PC-9 (cell line): ENCODE measurements around the gene AFAP1L2. TPM values are rescaled to one million over a fixed set of nuclear protein-coding genes. Genes with fewer than 3 reads are reported as not detected.
A peak's percentile ranks its signal among the peaks of the same experiment; 100 is the strongest.

Experiments
- BruUV-seq: library from RNA; stranded (reverse); fragments of 400-500 nt; replicated peaks from 2 replicates; lab custom pipeline; 2021; lab: Mats Ljungman, UMichigan
- CTCF ChIA-PET: fragments of 300-600 bp; sonication (Branson Sonifier 250); formaldehyde crosslinking; loops from one replicate; lab custom pipeline; 2022; ENCODE audit warnings: antibody characterized with exemption; lab: Charles Lee
- POLR2A ChIA-PET: fragments of 300-600 bp; sonication (Branson Sonifier 250); formaldehyde crosslinking; loops from one replicate; lab custom pipeline; 2022; ENCODE audit warnings: antibody characterized with exemption; ENCODE audit not compliant: unreplicated experiment; lab: Charles Lee
- DNase-seq, 2 experiments: peaks; one replicate each; pipeline versions ENCODE4 v3.0.0 to v3.0.0-alpha.2; 2015 to 2022; ENCODE audit warnings: mixed read lengths in 1 of 2
- H2AFZ ChIP-seq: fragments of 200-600 bp; sonication (generic); 2 replicates; pipeline ENCODE4 v1.8.1; 2017; ENCODE audit warnings: antibody characterized with exemption
- H3F3A ChIP-seq: fragments of 200-600 bp; sonication (generic); 2 replicates; pipeline ENCODE4 v1.8.1; 2017; ENCODE audit warnings: antibody characterized with exemption, mild to moderate bottlenecking, low read depth; ENCODE audit not compliant: insufficient read depth
- H3K27ac ChIP-seq: fragments of 200-600 bp; sonication (generic); 2 replicates; pipeline ENCODE4 v1.6.1; 2016; ENCODE audit warnings: mixed run types
- H3K27me3 ChIP-seq: fragments of 200-600 bp; sonication (generic); 2 replicates; pipeline ENCODE4 v1.6.1; 2016; ENCODE audit warnings: low read depth, mixed run types; ENCODE audit not compliant: insufficient read depth
- H3K36me3 ChIP-seq: fragments of 200-600 bp; sonication (generic); 2 replicates; pipeline ENCODE4 v1.6.1; 2016; ENCODE audit warnings: low read depth, mixed run types
- H3K4me1 ChIP-seq: fragments of 200-600 bp; sonication (generic); replicated peaks from 2 replicates; pipeline ENCODE4 v1.6.1; 2016; ENCODE audit warnings: mixed run types; ENCODE audit not compliant: insufficient read depth
- H3K4me2 ChIP-seq: fragments of 200-600 bp; sonication (generic); 2 replicates; pipeline ENCODE4 v1.6.1; 2017; ENCODE audit warnings: mixed run types
- H3K4me3 ChIP-seq: fragments of 200-600 bp; sonication (generic); 2 replicates; pipeline ENCODE4 v1.6.1; 2016; ENCODE audit warnings: mixed run types
- H3K79me2 ChIP-seq: fragments of 200-600 bp; sonication (generic); 2 replicates; pipeline ENCODE4 v1.6.1; 2017; ENCODE audit warnings: low read depth, mixed run types
- H3K9me2 ChIP-seq: fragments of 200-600 bp; sonication (generic); 2 replicates; pipeline ENCODE4 v1.8.1; 2017; ENCODE audit warnings: mild to moderate bottlenecking; ENCODE audit not compliant: insufficient read depth
- H3K9me3 ChIP-seq: fragments of 200-600 bp; sonication (generic); 2 replicates; pipeline ENCODE4 v1.8.1; 2016; ENCODE audit warnings: low read depth; ENCODE audit not compliant: insufficient read depth
- H4K20me1 ChIP-seq: fragments of 200-600 bp; sonication (generic); 2 replicates; pipeline ENCODE4 v1.8.1; 2017; ENCODE audit not compliant: insufficient read depth
- CTCF ChIP-seq: fragments of 200-600 bp; sonication (generic); conservative IDR thresholded peaks from 2 replicates; pipeline ENCODE4 v1.6.1; 2017; ENCODE audit warnings: mixed run types, antibody characterized with exemption, mild to moderate bottlenecking, moderate library complexity
- EZH2 ChIP-seq: fragments of 200-600 bp; sonication (generic); IDR thresholded peaks from 2 replicates; pipeline ENCODE4 v1.8.0; 2017; ENCODE audit warnings: antibody characterized with exemption, low read depth
- intact Hi-C: fragments of 100-400 bp; cut with micrococcal nuclease; formaldehyde crosslinking; loops from one replicate; pipeline ENCODE4 v1.10.0; 2022; ENCODE audit not compliant: unreplicated experiment
- total RNA-seq: library from RNA; stranded (reverse); gene quantifications from 2 replicates; pipeline ENCODE4 v1.2.3, GENCODE V29; 2021

AFAP1L2 gene
- total RNA-seq, 1 experiment from 2014 or later, result 35.4 TPM

GRCh38 chr10:114420811-114421485, 16.6 kb upstream of the AFAP1L2 start:
- no peak for TF ChIP-seq CTCF
- CTCF ChIA-PET, result interaction anchor here (0.5 kb wide), 1 partner anchor 436 kb away, joined by 3 read pairs; no protein-coding TSS in a partner anchor
- Histone ChIP-seq H3K27me3 (no peaks in the 10 kb centered on the region), H3K4me3 (no peak overlapping the region), H2AFZ (no peak overlapping the region), H3K9me3 (no peaks in the 10 kb centered on the region), H3F3A (peaks cover 13% of the 10 kb centered on the region; the same call in 1 of the 2 replicates), H3K4me2 (peak overlapping the region; percentile 52), H4K20me1 (no peaks in the 10 kb centered on the region), H3K36me3 (no peaks in the 10 kb centered on the region), H3K79me2 (no peaks in the 10 kb centered on the region), H3K4me1 (peaks cover 15% of the 10 kb centered on the region), H3K9me2 (no peaks in the 10 kb centered on the region), H3K27ac (peak overlapping the region; percentile 76)
- intact Hi-C loops, result no loop called here
- BruUV-seq, result no TSS peak
- DNase-seq, result peak; percentile 60 to 81
- POLR2A ChIA-PET, result no interaction called here

- TF ChIP-seq CTCF, result no peak
- no peak for TF ChIP-seq EZH2
- no peaks in the 10 kb centered on the region for H3K79me2 ChIP-seq
- no peaks in the 10 kb centered on the region for H4K20me1 ChIP-seq
- no peak for DNase-seq
- POLR2A ChIA-PET, result no interaction called here
- H3K4me1 ChIP-seq, result peaks cover 22% of the 10 kb centered on the region
- intact Hi-C loops, result no loop called here
- no peaks in the 10 kb centered on the region for H3K36me3 ChIP-seq
- no peak overlapping the region for H2AFZ ChIP-seq
- BruUV-seq, result no TSS peak
- H3K27me3 ChIP-seq, result no peaks in the 10 kb centered on the region
- H3K4me3 ChIP-seq, result no peak overlapping the region
- H3K27ac ChIP-seq, result no peak overlapping the region
- CTCF ChIA-PET, result no interaction called here
- no peak overlapping the region for H3K4me2 ChIP-seq
- no peaks in the 10 kb centered on the region for H3K9me3 ChIP-seq
- no peaks in the 10 kb centered on the region for H3K9me2 ChIP-seq
- H3F3A ChIP-seq, result peaks cover 19% of the 10 kb centered on the region; the same call in 1 of the 2 replicates
Observed at GRCh38 chr10:114418109-114418508, 13.8 kb upstream of the AFAP1L2 start.

- POLR2A ChIA-PET, result interaction anchor here (0.6 to 0.9 kb wide), 4 partner anchors 10 to 1465 kb away, joined by 3 to 7 read pairs (median 6); no protein-coding TSS in a partner anchor
Observed at GRCh38 chr10:114412907-114413797, 8.8 kb upstream of the AFAP1L2 start.

More at GRCh38 chr10:114412907-114413797, 8.8 kb upstream of the AFAP1L2 start:
- BruUV-seq, result no TSS peak
- H3K9me2 ChIP-seq, result no peaks in the 10 kb centered on the region
- H3K27me3 ChIP-seq, result no peaks in the 10 kb centered on the region
- no peak overlapping the region; the same call in 1 of the 2 replicates for H3K4me3 ChIP-seq
- peak overlapping the region; percentile 70 for H3K4me2 ChIP-seq
- H3K4me1 ChIP-seq, result peaks cover 43% of the 10 kb centered on the region
- H3F3A ChIP-seq, result peaks cover 36% of the 10 kb centered on the region
- CTCF ChIA-PET, result no interaction called here
- peak overlapping the region; percentile 88 for H3K27ac ChIP-seq
- no peak overlapping the region for H2AFZ ChIP-seq
- intact Hi-C loops, result loop anchor here (1.0 to 5.0 kb wide), 2 partner anchors 92 to 166 kb away; no protein-coding TSS in a partner anchor
- TF ChIP-seq EZH2 (no peak), CTCF (no peak)
- no peaks in the 10 kb centered on the region for H4K20me1 ChIP-seq
- no peaks in the 10 kb centered on the region for H3K9me3 ChIP-seq
- no peaks in the 10 kb centered on the region for H3K36me3 ChIP-seq
- DNase-seq, result peak; percentile 69 to 95
- no peaks in the 10 kb centered on the region for H3K79me2 ChIP-seq
